Fibroblast of villous mesenchyme (primary cell): Measurements from ENCODE around the gene IGF2R. TPM values are rescaled to one million over a fixed set of nuclear protein-coding genes. Genes with fewer than 3 reads are reported as not detected.
"Not testable (repeated sequence)": the region's sequence is repeated elsewhere in the genome, so short reads cannot be mapped to it uniquely, and the experiment has no call there.

Experiments
- DNase-seq: peaks from one replicate; pipeline ENCODE4 v3.0.0-alpha.2; 2010; ENCODE audit warnings: low read depth
- H3K4me3 ChIP-seq: 2 replicates; pipeline ENCODE4 v1.5.1; 2011; ENCODE audit warnings: low read depth, mild to moderate bottlenecking, low read length
- total RNA-seq: library from RNA; depleted of rRNA; stranded (reverse); fragments of >200 nt; gene quantifications from 2 replicates; pipeline ENCODE4 v1.2.3, GENCODE V29; 2012
- TF ChIP-seq, protein P1 (sequence below): IDR thresholded peaks from 2 replicates; pipeline ENCODE4 v1.5.1; 2012; ENCODE audit warnings: low read depth, mild to moderate bottlenecking, low read length; ENCODE audit not compliant: insufficient read depth

The IGF2R gene
- total RNA-seq, 1 donor, result 132 TPM

DNA sequence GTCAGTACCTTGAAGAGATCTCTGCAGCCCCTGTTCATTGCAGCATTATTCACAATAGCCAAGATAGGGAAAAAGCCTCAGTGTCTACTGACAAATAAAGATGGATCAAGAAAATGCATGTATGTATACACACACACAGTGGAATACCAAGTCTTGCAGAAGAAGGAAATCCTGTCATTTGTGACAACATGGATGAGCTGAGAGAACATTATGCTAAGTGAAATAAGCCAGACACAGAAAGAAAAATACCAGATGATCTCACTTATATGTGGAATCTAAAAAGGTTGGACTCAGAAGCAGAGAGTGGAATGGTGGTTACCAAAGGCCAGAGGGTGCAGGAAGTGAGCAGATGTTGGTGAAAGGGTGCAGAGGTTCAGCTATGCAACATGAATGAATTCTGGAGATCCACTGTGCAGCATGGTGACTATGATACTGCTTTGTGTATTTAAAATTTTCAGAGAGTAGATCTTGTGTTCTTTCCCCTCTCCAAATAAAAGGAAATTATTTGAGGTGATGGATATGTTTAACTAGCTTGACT, 141.8 kb downstream of the IGF2R start:
- H3K4me3 ChIP-seq, result no peak overlapping the region
- TF ChIP-seq, protein P1, sequence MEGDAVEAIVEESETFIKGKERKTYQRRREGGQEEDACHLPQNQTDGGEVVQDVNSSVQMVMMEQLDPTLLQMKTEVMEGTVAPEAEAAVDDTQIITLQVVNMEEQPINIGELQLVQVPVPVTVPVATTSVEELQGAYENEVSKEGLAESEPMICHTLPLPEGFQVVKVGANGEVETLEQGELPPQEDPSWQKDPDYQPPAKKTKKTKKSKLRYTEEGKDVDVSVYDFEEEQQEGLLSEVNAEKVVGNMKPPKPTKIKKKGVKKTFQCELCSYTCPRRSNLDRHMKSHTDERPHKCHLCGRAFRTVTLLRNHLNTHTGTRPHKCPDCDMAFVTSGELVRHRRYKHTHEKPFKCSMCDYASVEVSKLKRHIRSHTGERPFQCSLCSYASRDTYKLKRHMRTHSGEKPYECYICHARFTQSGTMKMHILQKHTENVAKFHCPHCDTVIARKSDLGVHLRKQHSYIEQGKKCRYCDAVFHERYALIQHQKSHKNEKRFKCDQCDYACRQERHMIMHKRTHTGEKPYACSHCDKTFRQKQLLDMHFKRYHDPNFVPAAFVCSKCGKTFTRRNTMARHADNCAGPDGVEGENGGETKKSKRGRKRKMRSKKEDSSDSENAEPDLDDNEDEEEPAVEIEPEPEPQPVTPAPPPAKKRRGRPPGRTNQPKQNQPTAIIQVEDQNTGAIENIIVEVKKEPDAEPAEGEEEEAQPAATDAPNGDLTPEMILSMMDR, result no peak
- peak; percentile 30 for DNase-seq

- no peak overlapping the region for H3K4me3 ChIP-seq
- TF ChIP-seq, protein P1, result no peak
- DNase-seq, result no peak
Measured at GRCh38 chr6:160111806-160112205, 142.9 kb downstream of the IGF2R start.

DNA sequence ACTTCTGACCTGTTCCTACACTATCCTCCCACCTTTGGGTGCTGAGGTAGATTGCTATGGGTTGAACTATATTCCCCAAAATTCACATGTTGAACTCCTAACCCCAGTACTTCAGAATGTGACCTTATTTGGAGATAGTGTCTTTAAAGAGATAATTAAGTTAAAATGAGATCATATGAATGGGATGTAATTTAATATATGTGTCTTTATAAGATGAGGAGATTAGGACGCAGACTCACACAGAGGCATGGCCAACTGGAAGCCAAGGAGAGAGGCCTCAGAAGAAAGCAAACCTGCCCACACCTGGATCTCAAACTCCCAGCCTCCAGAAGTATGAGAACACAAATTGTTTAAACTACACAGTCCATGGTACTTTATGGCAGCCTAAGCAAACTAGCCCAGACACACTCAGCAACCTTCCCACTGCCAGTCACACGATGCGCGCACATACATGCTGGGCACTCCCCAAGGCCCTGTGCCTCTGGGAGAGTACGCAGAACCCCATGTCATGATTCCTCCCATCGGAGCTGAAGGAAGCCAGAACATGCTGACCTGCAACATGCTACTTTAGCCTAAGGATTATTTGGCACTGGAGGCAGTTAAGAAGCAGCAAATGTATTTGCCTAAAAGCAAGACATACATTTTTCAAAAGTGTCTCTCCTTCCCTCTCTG, 143.9 kb downstream of the IGF2R start:
- TF ChIP-seq, protein P1, result no peak
- no peak for DNase-seq
- no peak overlapping the region for H3K4me3 ChIP-seq

DNA sequence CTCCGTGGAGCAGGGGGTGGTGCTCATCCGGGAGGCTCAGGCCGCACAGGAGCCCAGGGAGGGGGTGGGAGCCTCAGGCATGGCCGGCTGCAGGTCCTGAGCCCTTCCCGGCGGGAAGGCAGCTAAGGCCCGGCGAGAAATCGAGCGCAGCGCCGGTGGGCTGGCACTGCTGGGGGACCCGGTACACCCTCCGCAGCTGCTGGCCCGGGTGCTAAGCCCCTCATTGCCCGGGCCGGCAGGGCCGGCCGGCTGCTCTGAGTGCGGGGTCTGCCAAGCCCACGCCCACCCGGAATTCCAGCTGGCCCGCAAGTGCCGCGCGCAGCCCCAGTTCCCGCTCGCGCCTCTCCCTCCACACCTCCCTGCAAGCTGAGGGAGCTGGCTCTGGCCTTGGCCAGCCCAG, 145.7 kb downstream of the IGF2R start:
- not testable (repeated sequence) for H3K4me3 ChIP-seq, DNase-seq

DNA sequence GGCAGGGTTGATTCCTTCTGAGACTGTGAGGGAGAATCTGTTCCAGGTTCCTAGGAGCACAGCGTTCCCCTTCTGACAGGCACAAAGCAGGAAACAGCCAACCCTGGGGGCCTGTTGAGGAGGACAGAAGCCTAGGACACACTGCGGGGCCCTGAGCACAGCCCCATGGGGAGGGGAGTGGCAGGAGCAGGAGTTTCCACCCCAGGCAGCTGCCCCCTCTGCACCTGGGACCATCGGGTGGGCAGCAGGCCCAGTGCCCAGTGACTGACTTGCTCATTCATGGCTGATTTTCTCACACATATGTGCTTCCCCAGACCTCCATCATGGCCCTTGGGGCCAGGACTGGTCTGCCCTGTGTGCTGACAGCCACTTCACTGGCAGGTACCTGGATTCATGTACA, 146.5 kb downstream of the IGF2R start:
- no peak overlapping the region for H3K4me3 ChIP-seq
- DNase-seq, result no peak
- TF ChIP-seq, protein P1, result no peak

- no peak overlapping the region for H3K4me3 ChIP-seq
- TF ChIP-seq, protein P1, result no peak
- no peak for DNase-seq
Measured at GRCh38 chr6:160116411-160116810, 147.5 kb downstream of the IGF2R start.

DNA sequence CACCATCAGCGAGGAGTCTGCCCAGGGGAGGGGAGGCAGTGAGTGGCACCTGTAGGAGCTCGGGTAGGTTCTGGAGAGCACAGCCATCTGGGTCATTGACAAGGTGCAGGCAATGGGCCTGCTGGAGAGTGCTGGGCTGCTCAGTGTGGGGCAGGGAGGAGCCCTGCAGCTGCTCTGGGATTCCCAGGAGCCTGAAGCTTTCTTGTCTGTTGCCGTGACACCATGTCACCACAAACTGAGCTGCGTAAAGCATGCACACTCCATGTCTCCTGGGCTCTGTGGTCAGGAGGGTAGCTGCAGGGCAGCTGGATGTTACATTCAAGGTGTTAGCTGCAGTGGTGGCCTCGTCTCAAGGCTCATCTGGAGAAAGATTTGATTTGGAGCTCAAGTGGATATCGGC, 148.3 kb downstream of the IGF2R start:
- no peak overlapping the region for H3K4me3 ChIP-seq
- no peak for DNase-seq
- TF ChIP-seq, protein P1, result no peak
